ENCODE data around the gene ADGRG4.

ADGRG4 gene

DNA sequence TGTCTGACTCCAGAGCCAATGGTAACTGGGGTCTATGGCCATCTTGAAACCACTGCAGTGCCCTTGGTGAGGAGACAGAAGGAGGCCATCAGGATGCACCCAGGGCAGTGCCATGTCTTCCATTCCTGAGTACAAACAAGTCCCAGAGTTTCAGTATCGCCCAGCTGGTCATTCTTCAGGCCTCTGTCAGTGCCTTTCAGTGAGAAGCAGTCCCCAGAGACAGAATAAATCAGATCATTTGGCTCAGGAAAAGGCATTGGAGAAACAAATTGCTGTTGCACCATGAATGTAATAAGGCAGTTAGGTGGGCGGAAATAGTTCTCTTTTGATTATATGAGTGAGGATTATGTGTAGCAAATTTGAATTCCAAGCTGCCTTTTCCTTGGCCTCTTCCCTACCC lies 21.3 kb downstream of the ADGRG4 start:
- Histone ChIP-seq H3K27ac (ENCODE audit: extremely low read depth, low read depth, low read length) (no peak overlapping the region), H3K36me3 (ENCODE audit: control insufficient read depth in 2 of 2, insufficient read depth in 1 of 2, low read length in 2 of 2) (no peaks in the 10 kb centered on the region), H3K9me3 (ENCODE audit: control insufficient read depth, insufficient read depth, low read depth, low read length) (no peaks in the 10 kb centered on the region), H3K4me1 (ENCODE audit: control insufficient read depth, insufficient read depth, low read length) (no peaks in the 10 kb centered on the region), H3K4me3 (ENCODE audit: low read depth, low read length) (no peak overlapping the region)
- ChIA-PET POLR2A (no interaction called here), CTCF (no interaction called here)
- TF ChIP-seq YY1 (tag by site-specific recombination; IDR thresholded peaks at IDR 0.05) (no peak), SP2 (tag by site-specific recombination; IDR thresholded peaks at IDR 0.05) (no peak), ZNF560 (tag by site-specific recombination; IDR thresholded peaks at IDR 0.05; ENCODE audit: borderline replicate concordance) (no peak), ZNF302 (tag by site-specific recombination; IDR thresholded peaks at IDR 0.05; ENCODE audit: low read depth) (no peak), ZBTB21 (tag by site-specific recombination; IDR thresholded peaks at IDR 0.05) (no peak), ZNF174 (tag by site-specific recombination; IDR thresholded peaks at IDR 0.05) (no peak), BCL6B (tag by site-specific recombination; IDR thresholded peaks at IDR 0.05) (no peak), ZNF654 (tag by site-specific recombination; IDR thresholded peaks at IDR 0.05; ENCODE audit: low read depth) (no peak), ZNF707 (tag by site-specific recombination; IDR thresholded peaks at IDR 0.05) (no peak), ZNF404 (tag by site-specific recombination; IDR thresholded peaks at IDR 0.05) (no peak), ZNF311 (tag by site-specific recombination; IDR thresholded peaks at IDR 0.05; ENCODE audit: borderline replicate concordance) (no peak), ZNF423 (tag by site-specific recombination; IDR thresholded peaks at IDR 0.05) (no peak)
- TF ChIP-seq, protein P1, sequence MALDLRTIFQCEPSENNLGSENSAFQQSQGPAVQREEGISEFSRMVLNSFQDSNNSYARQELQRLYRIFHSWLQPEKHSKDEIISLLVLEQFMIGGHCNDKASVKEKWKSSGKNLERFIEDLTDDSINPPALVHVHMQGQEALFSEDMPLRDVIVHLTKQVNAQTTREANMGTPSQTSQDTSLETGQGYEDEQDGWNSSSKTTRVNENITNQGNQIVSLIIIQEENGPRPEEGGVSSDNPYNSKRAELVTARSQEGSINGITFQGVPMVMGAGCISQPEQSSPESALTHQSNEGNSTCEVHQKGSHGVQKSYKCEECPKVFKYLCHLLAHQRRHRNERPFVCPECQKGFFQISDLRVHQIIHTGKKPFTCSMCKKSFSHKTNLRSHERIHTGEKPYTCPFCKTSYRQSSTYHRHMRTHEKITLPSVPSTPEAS (tag by site-specific recombination; IDR thresholded peaks at IDR 0.05) = no peak
- TF ChIP-seq, protein P2, sequence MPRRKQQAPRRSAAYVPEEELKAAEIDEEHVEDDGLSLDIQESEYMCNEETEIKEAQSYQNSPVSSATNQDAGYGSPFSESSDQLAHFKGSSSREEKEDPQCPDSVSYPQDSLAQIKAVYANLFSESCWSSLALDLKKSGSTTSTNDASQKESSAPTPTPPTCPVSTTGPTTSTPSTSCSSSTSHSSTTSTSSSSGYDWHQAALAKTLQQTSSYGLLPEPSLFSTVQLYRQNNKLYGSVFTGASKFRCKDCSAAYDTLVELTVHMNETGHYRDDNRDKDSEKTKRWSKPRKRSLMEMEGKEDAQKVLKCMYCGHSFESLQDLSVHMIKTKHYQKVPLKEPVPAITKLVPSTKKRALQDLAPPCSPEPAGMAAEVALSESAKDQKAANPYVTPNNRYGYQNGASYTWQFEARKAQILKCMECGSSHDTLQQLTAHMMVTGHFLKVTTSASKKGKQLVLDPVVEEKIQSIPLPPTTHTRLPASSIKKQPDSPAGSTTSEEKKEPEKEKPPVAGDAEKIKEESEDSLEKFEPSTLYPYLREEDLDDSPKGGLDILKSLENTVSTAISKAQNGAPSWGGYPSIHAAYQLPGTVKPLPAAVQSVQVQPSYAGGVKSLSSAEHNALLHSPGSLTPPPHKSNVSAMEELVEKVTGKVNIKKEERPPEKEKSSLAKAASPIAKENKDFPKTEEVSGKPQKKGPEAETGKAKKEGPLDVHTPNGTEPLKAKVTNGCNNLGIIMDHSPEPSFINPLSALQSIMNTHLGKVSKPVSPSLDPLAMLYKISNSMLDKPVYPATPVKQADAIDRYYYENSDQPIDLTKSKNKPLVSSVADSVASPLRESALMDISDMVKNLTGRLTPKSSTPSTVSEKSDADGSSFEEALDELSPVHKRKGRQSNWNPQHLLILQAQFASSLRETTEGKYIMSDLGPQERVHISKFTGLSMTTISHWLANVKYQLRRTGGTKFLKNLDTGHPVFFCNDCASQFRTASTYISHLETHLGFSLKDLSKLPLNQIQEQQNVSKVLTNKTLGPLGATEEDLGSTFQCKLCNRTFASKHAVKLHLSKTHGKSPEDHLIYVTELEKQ (tag by site-specific recombination; IDR thresholded peaks at IDR 0.05; ENCODE audit: borderline replicate concordance) = no peak

DNA sequence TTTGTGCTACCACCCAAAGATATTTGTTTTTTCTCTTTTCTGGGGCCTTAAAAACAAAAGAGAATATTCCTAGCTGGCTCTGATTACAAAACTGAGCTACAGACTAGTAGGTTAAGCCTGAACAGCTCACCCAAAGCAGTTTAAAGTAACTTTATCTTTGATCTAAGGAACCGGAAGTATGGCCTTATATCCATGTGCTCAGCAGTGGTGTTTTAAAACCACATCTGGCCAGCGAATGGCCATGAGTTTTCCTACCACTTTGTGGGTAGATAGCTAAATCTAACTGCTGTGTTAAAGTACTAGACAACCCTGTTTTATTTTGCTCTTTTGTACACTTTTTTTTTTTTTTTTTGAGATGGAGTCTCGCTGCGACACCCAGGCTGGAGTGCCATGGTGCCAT lies 24.6 kb downstream of the ADGRG4 start:
- CTCF ChIA-PET = interaction anchor here (0.6 to 1.3 kb wide), 3 partner anchors 12 to 375 kb away, joined by 3 to 5 read pairs (median 3); no protein-coding TSS in a partner anchor
- POLR2A ChIA-PET = no interaction called here
- TF ChIP-seq ZNF274 (IDR thresholded peaks at IDR 0.05; ENCODE audit: low read length) (no peak), ZNF274 (tag by site-specific recombination; IDR thresholded peaks at IDR 0.05; ENCODE audit: borderline replicate concordance) (no peak), ZBTB10 (tag by site-specific recombination; IDR thresholded peaks at IDR 0.05) (no peak), ZSCAN30 (tag by site-specific recombination; IDR thresholded peaks at IDR 0.05) (no peak), PRDM6 (tag by site-specific recombination; IDR thresholded peaks at IDR 0.05) (no peak), HOXA7 (CRISPR knock-in tag; IDR thresholded peaks at IDR 0.05; ENCODE audit: borderline replicate concordance) (no peak), ZNF768 (tag by site-specific recombination; IDR thresholded peaks at IDR 0.05) (no peak), ZNF426 (tag by site-specific recombination; IDR thresholded peaks at IDR 0.05) (no peak)
- TF ChIP-seq, protein P2 (tag by site-specific recombination; IDR thresholded peaks at IDR 0.05; ENCODE audit: borderline replicate concordance) = no peak

More for the DNA sequence above, 24.6 kb downstream of the ADGRG4 start:
- no peaks in the 10 kb centered on the region for H3K4me1 ChIP-seq (ENCODE audit: control insufficient read depth, insufficient read depth, low read length)
- no peak overlapping the region for H3K27ac ChIP-seq (ENCODE audit: extremely low read depth, low read depth, low read length)
- H3K36me3 ChIP-seq (ENCODE audit: control insufficient read depth in 2 of 2, insufficient read depth in 1 of 2, low read length in 2 of 2) = no peaks in the 10 kb centered on the region
- no peak overlapping the region for H3K4me3 ChIP-seq (ENCODE audit: low read depth, low read length)
- H3K9me3 ChIP-seq (ENCODE audit: control insufficient read depth, insufficient read depth, low read depth, low read length) = no peaks in the 10 kb centered on the region

All from HEK293 (cell line).